ENCODE results near the gene CD68.

CD68 gene

DNA sequence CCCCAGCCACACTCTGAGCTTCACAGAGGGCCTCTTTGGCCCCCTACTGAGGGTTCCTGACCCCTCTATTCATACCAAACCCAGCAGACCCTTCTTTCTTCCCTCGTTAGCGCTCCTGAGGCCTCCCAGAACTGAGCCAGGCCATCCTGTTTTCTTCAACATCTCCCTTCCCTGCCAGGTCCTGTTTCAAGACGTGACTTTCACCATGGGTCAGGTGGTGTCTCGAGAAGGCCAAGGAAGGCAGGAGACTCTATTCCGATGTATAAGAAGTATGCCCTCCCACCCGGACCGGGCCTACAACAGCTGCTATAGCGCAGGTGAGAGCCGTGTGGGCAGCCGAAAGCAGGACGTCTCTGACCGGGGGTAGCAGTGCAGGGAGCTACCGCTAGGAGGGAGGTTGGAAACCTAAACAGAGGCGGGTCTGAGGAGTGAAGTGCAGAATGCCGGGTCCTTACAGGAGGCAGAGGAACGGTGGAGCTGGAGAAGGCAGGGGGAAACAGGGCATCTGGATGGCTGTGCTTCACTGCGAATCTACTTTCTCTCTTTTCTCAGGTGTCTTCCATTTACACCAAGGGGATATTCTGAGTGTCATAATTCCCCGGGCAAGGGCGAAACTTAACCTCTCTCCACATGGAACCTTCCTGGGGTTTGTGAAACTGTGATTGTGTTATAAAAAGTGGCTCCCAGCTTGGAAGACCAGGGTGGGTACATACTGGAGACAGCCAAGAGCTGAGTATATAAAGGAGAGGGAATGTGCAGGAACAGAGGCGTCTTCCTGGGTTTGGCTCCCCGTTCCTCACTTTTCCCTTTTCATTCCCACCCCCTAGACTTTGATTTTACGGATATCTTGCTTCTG lies 19.0 kb upstream of the CD68 start:
- DNase-seq = peak; percentile 66

DNA sequence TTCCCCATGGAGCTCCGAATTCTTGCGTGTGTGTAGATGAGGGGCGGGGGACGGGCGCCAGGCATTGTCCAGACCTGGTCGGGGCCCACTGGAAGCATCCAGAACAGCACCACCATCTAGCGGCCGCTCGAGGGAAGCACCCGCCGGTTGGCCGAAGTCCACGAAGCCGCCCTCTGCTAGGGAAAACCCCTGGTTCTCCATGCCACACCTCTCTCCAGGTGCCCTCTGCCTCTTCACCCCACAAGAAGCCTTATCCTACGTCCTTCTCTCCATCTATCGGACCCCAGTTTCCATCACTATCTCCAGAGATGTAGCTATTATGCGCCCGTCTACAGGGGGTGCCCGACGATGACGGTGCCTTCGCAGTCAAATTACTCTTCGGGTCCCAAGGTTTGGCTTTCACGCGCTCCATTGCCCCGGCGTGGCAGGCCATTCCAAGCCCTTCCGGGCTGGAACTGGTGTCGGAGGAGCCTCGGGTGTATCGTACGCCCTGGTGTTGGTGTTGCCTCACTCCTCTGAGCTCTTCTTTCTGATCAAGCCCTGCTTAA lies 18.3 kb upstream of the CD68 start:
- DNase-seq = peak; percentile 89

- DNase-seq = peak; percentile 90
Observed at GRCh38 chr17:7561589-7562207, 17.7 kb upstream of the CD68 start, which contains the start of gene SENP3. SENP3 (plus strand) TSS chr17:7561919; CDS start chr17:7563077, 1,158 bp downstream.

- no peak for DNase-seq
Observed at GRCh38 chr17:7562208-7562605, 17.2 kb upstream of the CD68 start.

- no peak for DNase-seq
Observed at GRCh38 chr17:7563115-7563869, 16.1 kb upstream of the CD68 start.

DNA sequence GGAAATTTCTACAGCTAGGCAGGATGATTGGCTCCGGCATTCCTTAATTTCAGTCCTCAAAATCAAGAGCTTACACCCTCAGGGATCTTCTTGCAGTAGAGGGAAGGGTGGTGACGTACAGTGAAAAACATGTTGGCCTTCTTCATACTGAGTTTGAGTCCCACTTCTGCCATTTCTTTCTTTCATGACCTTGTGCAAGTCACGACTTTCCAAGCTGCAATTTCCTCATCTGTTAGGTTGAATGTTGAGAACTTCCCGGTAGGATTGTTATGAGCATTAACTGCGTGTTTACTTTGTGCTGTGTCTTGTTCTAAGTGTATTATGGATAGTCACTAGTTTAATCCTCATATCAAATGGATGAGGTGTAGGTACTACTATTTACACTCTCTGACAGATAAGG lies 9.9 kb upstream of the CD68 start:
- DNase-seq = no peak

GRCh38 chr17:7570351-7570750 lies 9.1 kb upstream of the CD68 start:
- DNase-seq = no peak

DNA sequence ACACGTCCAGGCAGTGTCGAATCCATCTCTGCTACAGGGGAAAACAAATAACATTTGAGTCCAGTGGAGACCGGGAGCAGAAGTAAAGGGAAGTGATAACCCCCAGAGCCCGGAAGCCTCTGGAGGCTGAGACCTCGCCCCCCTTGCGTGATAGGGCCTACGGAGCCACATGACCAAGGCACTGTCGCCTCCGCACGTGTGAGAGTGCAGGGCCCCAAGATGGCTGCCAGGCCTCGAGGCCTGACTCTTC lies 7.2 kb upstream of the CD68 start:
- no peak for DNase-seq

GRCh38 chr17:7572588-7573323 lies 6.7 kb upstream of the CD68 start:
- DNase-seq = peak; percentile 100

DNA sequence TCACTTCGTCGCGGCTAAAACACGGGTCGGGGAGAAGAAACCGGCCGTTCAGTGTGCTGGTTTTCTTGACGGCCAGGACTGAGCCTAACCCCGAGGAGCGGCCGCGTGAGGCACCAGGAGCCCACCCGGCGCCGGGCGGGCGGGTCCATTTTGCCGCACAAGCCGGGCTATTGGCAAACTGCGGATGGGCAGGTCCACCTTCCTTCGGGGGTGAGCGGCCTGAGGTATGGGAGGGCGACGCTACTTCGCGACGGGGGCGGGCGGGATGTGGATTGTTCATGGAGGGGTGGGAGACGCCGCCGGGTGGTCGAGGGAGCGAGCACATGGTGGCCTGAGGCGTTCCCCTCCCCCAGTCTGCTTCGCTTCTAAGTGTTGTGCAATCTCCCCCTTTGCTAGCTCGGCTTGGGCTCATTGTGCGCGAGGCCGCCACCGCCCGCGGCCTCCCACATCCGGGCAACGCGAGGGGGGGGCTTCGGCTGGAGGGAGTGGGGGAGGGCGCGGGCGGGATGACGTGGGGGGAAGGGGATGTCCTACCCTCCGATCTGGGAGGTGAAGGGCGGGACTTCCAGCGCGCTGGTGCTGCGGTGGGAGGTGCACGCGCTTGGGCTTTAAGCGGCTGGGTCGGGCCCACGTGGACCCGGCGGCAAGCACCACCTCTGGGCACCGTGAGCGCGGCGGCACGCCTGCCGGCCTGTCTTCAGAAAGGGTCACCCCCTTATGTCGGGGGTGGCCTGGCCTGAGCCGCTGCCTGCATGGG lies 5.9 kb upstream of the CD68 start:
- peak; percentile 89 for DNase-seq

GRCh38 chr17:7574176-7574953 lies 5.1 kb upstream of the CD68 start:
- no peak for DNase-seq

GRCh38 chr17:7575481-7575883 lies 4.0 kb upstream of the CD68 start:
- no peak for DNase-seq

DNA sequence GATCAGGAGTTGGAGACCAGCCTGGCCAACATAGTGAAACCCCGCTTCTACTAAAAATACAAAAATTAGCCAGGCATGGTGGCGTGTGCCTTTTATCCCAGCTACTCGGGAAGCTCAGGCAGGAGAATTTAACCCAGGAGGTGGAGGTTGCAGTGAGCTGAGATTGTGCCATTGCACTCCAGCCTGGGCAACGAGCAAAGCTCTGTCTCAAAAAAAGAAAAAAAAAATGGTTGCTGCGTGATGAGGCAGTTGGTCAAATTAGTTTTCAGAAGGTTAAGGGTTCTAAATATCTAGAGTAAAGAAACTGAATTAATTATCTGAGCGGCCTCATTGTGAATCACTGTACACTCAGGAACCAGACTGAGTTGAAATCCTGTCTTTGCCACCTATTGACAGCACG lies 3.5 kb upstream of the CD68 start:
- DNase-seq = no peak

DNA sequence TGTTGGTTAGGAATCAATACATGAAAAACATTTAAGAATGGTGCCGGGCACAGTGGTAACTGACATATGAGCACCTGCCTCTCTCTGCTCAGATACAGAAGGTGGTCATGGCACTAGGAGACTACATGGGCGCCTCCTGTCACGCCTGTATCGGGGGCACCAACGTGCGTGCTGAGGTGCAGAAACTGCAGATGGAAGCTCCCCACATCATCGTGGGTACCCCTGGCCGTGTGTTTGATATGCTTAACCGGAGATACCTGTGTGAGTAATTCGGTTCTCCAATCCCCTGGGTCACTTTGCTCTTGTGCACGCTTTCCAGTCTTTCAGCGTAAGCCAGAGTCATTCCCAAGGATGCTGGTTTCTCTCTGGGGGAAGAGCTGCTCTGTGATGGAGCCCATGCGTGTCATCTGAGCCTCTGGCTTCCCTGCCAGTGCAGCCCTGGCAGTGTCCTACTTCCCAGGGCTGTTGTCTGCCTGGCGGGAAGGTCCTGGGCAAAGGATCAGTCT lies 3.0 kb upstream of the CD68 start:
- DNase-seq = no peak

DNA sequence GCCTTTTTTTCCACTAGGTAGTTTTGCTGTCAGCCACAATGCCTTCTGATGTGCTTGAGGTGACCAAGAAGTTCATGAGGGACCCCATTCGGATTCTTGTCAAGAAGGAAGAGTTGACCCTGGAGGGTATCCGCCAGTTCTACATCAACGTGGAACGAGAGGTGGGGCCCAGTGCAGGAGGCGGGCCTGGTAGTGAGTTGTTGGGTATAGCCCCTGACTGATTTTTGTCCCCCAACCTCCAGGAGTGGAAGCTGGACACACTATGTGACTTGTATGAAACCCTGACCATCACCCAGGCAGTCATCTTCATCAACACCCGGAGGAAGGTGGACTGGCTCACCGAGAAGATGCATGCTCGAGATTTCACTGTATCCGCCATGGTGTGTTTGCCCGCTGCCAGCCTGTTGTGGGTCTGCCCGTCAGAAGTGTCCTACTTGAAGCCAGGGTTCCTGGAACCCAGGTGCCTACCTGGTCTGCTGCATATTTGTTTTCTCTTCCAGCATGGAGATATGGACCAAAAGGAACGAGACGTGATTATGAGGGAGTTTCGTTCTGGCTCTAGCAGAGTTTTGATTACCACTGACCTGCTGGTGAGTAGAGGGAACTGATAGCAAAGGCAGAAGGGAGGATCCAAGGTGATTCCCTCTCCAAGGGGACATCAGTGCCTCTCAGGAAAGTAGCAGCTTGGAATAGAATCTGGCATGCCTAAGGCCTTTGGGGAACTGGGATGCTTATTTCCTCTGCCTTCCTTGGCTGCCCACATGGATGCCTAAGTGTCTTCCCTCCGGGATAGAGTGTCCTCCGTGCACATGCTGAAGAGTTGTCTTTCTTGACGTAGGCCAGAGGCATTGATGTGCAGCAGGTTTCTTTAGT lies 1.9 kb upstream of the CD68 start:
- DNase-seq = no peak

- peak; percentile 43 for DNase-seq
Observed at GRCh38 chr17:7579834-7580603, 581 bp downstream of the CD68 start.

DNA sequence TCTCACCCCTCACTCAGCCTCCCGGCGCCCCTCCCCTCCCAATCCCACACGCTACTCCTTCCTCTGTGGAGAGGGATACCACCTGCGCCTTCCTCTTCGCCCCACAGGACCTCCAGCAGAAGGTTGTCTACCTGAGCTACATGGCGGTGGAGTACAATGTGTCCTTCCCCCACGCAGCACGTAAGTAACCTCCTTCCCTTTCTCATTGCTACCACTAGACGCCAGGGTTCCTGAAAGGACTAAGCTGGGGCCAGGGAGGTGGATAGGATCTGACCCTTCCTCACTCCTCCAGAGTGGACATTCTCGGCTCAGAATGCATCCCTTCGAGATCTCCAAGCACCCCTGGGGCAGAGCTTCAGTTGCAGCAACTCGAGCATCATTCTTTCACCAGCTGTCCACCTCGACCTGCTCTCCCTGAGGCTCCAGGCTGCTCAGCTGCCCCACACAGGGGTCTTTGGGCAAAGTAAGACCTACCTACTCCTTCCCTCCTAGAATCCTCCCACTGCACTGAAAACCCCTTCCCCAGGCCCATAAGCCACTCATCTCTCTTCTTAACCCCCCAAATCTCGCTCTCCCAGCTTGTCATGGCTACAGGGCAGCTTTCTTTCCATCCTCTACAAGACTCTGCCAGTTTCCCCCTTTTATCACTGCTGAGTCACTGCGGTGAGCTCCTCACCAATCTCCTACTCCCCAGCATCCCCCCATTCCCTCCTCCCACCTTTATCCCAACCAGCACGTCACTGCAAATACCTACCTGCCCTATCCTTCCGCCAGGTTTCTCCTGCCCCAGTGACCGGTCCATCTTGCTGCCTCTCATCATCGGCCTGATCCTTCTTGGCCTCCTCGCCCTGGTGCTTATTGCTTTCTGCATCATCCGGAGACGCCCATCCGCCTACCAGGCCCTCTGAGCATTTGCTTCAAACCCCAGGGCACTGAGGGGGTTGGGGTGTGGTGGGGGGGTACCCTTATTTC lies 1.5 kb downstream of the CD68 start:
- no peak for DNase-seq

Measured in stimulated activated CD4-positive, alpha-beta T cell treated with anti-CD3 and anti-CD28 coated beads, Interleukin-4, amount 100 ng/mL, for 24 hours (primary cell).